OCI-LY7 (cell line): ENCODE data around the gene APBA1. TPM values are rescaled to one million over a fixed set of nuclear protein-coding genes. Genes with fewer than 3 reads are reported as not detected.

ENCODE experiments used
- BruUV-seq: library from RNA; stranded (reverse); fragments of 400-500 nt; replicated peaks from 2 replicates; lab custom pipeline; 2021; lab: Mats Ljungman, UMichigan
- CTCF ChIA-PET: fragments of 300-600 bp; sonication (Branson Sonifier 250); formaldehyde crosslinking; loops from one replicate; lab custom pipeline; 2022; ENCODE audit warnings: antibody characterized with exemption; ENCODE audit not compliant: unreplicated experiment; lab: Charles Lee
- POLR2A ChIA-PET: fragments of 300-600 bp; sonication (Branson Sonifier 250); formaldehyde crosslinking; loops from one replicate; lab custom pipeline; 2022; ENCODE audit warnings: antibody characterized with exemption; lab: Charles Lee
- DNase-seq: peaks from one replicate; pipeline ENCODE4 v3.0.0-alpha.2; 2015; ENCODE audit warnings: low spot score
- H2AFZ ChIP-seq: fragments of 200-600 bp; sonication (generic), shearing (Covaris generic); 2 replicates; pipeline ENCODE4 v1.6.1; 2014; ENCODE audit warnings: mild to moderate bottlenecking, antibody characterized with exemption, low read length, moderate library complexity
- H3K27ac ChIP-seq: fragments of 200-600 bp; sonication (generic); 2 replicates; pipeline ENCODE4 v1.5.1; 2014; ENCODE audit warnings: mixed run types, low read depth, mild to moderate bottlenecking, moderate library complexity, low read length, inconsistent platforms; ENCODE audit not compliant: poor library complexity, severe bottlenecking
- H3K36me3 ChIP-seq: fragments of 200-600 bp; sonication (generic); 2 replicates; pipeline ENCODE4 v1.6.1; 2014; ENCODE audit warnings: mild to moderate bottlenecking, antibody characterized with exemption, low read length, moderate library complexity, mixed read lengths; ENCODE audit not compliant: insufficient read depth
- H3K4me1 ChIP-seq: fragments of 200-600 bp; sonication (generic); 2 replicates; pipeline ENCODE4 v1.5.1; 2014; ENCODE audit warnings: mild to moderate bottlenecking, low read length; ENCODE audit not compliant: insufficient read depth, poor library complexity, severe bottlenecking
- H3K4me2 ChIP-seq: fragments of 200-600 bp; sonication (generic); 2 replicates; pipeline ENCODE4 v1.6.1; 2014; ENCODE audit warnings: mild to moderate bottlenecking, low read length
- H3K4me3 ChIP-seq: fragments of 200-600 bp; sonication (generic); 2 replicates; pipeline ENCODE4 v1.5.1; 2014; ENCODE audit warnings: mild to moderate bottlenecking, low read depth, low read length; ENCODE audit not compliant: poor library complexity, severe bottlenecking
- H3K79me2 ChIP-seq: fragments of 200-600 bp; sonication (generic); 2 replicates; pipeline ENCODE4 v1.6.1; 2016; ENCODE audit warnings: low read depth, mild to moderate bottlenecking, low read length, moderate library complexity, mixed read lengths; ENCODE audit not compliant: insufficient read depth
- H3K9me2 ChIP-seq: fragments of 200-600 bp; sonication (generic); 2 replicates; pipeline ENCODE4 v1.6.1; 2016; ENCODE audit warnings: mild to moderate bottlenecking, low read length, mixed read lengths; ENCODE audit not compliant: insufficient read depth
- H3K9me3 ChIP-seq: fragments of 200-600 bp; sonication (generic); 2 replicates; pipeline ENCODE4 v1.6.1; 2014; ENCODE audit warnings: mild to moderate bottlenecking, mixed run types, low read length, mixed read lengths
- H4K20me1 ChIP-seq: fragments of 200-600 bp; sonication (generic); 2 replicates; pipeline ENCODE4 v1.6.1; 2014; ENCODE audit warnings: mild to moderate bottlenecking, antibody characterized with exemption, low read length, moderate library complexity, mixed read lengths; ENCODE audit not compliant: insufficient read depth
- EZH2phosphoT487 ChIP-seq: fragments of 200-600 bp; sonication (generic); IDR thresholded peaks from 2 replicates; pipeline ENCODE4 v1.6.1; 2018; ENCODE audit warnings: low read depth, borderline replicate concordance, mild to moderate bottlenecking, mixed run types, antibody characterized with exemption, low read length, moderate library complexity, mixed read lengths
- intact Hi-C: fragments of 100-400 bp; cut with micrococcal nuclease; formaldehyde crosslinking; loops from one replicate; pipeline ENCODE4 v1.10.0; 2022; ENCODE audit not compliant: unreplicated experiment
- total RNA-seq, 2 experiments: library from RNA; depleted of rRNA in 1 of 2; stranded (reverse); fragments of >200 nt in 1 of 2; shearing (Covaris generic) in 1 of 2; gene quantifications; 2 replicates each; pipeline ENCODE4 v1.2.3, GENCODE V29; 2014 to 2022
- TF ChIP-seq, protein P1 (sequence below): fragments of 200-600 bp; sonication (generic); conservative IDR thresholded peaks from 2 replicates; pipeline ENCODE4 v1.5.1; 2014; ENCODE audit warnings: mild to moderate bottlenecking, antibody characterized with exemption, low read length, moderate library complexity, mixed read lengths

Gene APBA1
- total RNA-seq, 2 experiments from 2014 or later: not detected

GRCh38 chr9:69542058-69542457, 130.1 kb downstream of the APBA1 start:
- CTCF ChIA-PET: no interaction called here
- Histone ChIP-seq H3K27ac (no peak overlapping the region), H3K4me3 (no peak overlapping the region), H3K4me2 (no peak overlapping the region), H4K20me1 (no peaks in the 10 kb centered on the region), H3K9me3 (no peaks in the 10 kb centered on the region), H3K4me1 (no peaks in the 10 kb centered on the region), H3K79me2 (no peaks in the 10 kb centered on the region), H3K9me2 (no peaks in the 10 kb centered on the region), H2AFZ (no peak overlapping the region), H3K36me3 (no peaks in the 10 kb centered on the region)
- TF ChIP-seq, protein P1, sequence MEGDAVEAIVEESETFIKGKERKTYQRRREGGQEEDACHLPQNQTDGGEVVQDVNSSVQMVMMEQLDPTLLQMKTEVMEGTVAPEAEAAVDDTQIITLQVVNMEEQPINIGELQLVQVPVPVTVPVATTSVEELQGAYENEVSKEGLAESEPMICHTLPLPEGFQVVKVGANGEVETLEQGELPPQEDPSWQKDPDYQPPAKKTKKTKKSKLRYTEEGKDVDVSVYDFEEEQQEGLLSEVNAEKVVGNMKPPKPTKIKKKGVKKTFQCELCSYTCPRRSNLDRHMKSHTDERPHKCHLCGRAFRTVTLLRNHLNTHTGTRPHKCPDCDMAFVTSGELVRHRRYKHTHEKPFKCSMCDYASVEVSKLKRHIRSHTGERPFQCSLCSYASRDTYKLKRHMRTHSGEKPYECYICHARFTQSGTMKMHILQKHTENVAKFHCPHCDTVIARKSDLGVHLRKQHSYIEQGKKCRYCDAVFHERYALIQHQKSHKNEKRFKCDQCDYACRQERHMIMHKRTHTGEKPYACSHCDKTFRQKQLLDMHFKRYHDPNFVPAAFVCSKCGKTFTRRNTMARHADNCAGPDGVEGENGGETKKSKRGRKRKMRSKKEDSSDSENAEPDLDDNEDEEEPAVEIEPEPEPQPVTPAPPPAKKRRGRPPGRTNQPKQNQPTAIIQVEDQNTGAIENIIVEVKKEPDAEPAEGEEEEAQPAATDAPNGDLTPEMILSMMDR: no peak
- no peak for TF ChIP-seq EZH2phosphoT487
- BruUV-seq: no TSS peak
- no peak for DNase-seq
- POLR2A ChIA-PET: no interaction called here
- intact Hi-C loops: no loop called here

DNA sequence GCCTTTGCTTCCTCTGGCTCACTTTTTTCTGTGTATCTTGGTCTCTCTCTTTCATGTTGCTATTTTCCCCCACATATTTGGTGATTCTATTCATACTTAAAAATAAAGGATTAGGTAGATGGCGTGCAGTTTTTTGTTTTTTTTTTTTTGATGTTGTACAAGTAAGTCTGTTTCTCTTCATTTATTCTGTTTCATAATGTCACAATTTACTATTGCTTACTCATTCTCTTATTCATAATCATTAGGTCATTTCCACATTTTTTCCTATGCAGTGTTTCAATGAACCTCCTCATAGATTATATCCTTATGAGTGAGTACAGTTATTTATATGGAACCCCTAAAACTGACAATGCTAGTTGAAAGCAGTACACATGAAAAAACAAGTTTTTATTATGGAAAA, 136.3 kb downstream of the APBA1 start:
- no peaks in the 10 kb centered on the region for H4K20me1 ChIP-seq
- H3K9me3 ChIP-seq: no peaks in the 10 kb centered on the region
- H3K9me2 ChIP-seq: no peaks in the 10 kb centered on the region
- no peaks in the 10 kb centered on the region for H3K36me3 ChIP-seq
- H3K27ac ChIP-seq: no peak overlapping the region
- ChIA-PET CTCF (no interaction called here), POLR2A (no interaction called here)
- TF ChIP-seq, protein P1: no peak
- TF ChIP-seq EZH2phosphoT487: no peak
- no peaks in the 10 kb centered on the region for H3K79me2 ChIP-seq
- BruUV-seq: no TSS peak
- DNase-seq: no peak
- no peak overlapping the region for H3K4me3 ChIP-seq
- H3K4me1 ChIP-seq: no peaks in the 10 kb centered on the region
- intact Hi-C loops: no loop called here
- no peak overlapping the region for H2AFZ ChIP-seq
- H3K4me2 ChIP-seq: no peak overlapping the region

GRCh38 chr9:69535286-69535832, 136.8 kb downstream of the APBA1 start:
- H3K36me3 ChIP-seq: no peaks in the 10 kb centered on the region
- TF ChIP-seq, protein P1: no peak
- TF ChIP-seq EZH2phosphoT487: no peak
- H3K9me2 ChIP-seq: no peaks in the 10 kb centered on the region
- H3K4me1 ChIP-seq: no peaks in the 10 kb centered on the region
- no peaks in the 10 kb centered on the region for H3K79me2 ChIP-seq
- ChIA-PET POLR2A (no interaction called here), CTCF (no interaction called here)
- intact Hi-C loops: no loop called here
- no peak overlapping the region for H3K4me2 ChIP-seq
- DNase-seq: no peak
- BruUV-seq: no TSS peak
- H3K9me3 ChIP-seq: no peaks in the 10 kb centered on the region
- H3K27ac ChIP-seq: no peak overlapping the region
- no peaks in the 10 kb centered on the region for H4K20me1 ChIP-seq
- no peak overlapping the region for H3K4me3 ChIP-seq
- H2AFZ ChIP-seq: no peak overlapping the region
